D721Med (cell line): Measurements from ENCODE around the gene PIGH.

ENCODE experiments used
- DNase-seq: peaks from one replicate; pipeline ENCODE4 v3.0.0; 2011; ENCODE audit warnings: low spot score; ENCODE audit not compliant: insufficient read length
- FAIRE-seq: peaks from 2 replicates; lab custom pipeline; 2011; peaks lifted over from hg19 to GRCh38; lab: Jason Lieb, UNC
- TF ChIP-seq, protein P1 (sequence below): IDR thresholded peaks from 2 replicates; pipeline ENCODE4 v1.5.1; 2012; ENCODE audit warnings: mild to moderate bottlenecking, control low read depth; ENCODE audit not compliant: insufficient read depth; ENCODE audit errors: missing control alignments

PIGH gene

DNA sequence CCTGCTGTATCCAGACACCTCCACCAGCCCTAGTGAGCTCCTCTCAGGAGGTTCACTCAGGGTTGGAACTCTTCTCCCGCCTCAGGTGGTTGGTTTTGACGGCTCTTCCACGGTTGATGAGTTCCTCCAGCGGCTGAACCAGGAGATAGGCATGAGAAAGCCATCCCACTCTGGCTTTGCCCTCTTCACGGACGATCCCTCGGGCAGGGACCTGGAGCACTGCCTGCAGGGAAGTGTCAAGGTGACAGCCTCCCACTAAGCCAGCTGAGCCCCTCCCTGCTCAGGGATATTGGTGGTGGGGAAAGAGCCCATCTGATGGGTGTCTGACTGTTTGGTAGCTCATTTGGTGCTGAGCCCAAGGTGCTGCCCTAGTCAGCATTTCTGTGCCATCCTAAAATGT lies 20.4 kb downstream of the PIGH start:
- TF ChIP-seq, protein P1, sequence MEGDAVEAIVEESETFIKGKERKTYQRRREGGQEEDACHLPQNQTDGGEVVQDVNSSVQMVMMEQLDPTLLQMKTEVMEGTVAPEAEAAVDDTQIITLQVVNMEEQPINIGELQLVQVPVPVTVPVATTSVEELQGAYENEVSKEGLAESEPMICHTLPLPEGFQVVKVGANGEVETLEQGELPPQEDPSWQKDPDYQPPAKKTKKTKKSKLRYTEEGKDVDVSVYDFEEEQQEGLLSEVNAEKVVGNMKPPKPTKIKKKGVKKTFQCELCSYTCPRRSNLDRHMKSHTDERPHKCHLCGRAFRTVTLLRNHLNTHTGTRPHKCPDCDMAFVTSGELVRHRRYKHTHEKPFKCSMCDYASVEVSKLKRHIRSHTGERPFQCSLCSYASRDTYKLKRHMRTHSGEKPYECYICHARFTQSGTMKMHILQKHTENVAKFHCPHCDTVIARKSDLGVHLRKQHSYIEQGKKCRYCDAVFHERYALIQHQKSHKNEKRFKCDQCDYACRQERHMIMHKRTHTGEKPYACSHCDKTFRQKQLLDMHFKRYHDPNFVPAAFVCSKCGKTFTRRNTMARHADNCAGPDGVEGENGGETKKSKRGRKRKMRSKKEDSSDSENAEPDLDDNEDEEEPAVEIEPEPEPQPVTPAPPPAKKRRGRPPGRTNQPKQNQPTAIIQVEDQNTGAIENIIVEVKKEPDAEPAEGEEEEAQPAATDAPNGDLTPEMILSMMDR, result no peak
- FAIRE-seq, result no peak
- DNase-seq, result no peak

DNA sequence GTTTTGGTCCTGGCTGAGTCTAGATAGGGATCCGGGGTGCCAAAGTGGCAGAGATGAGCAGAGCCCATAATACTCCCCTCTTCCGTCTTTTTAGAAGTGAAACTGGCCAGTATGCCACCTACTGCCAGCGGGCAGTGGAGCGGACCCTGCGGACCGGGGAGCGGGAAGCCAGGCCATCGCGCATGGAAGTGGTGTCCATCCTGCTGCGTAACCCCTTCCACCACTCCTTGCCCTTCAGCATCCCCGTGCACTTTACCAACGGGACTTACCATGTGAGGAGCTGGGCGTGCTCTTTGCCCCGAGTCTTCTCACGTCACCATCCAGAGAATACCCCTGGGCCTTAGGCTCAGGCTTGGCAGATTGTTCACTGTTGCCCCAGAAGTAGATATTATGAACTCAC lies 21.0 kb downstream of the PIGH start:
- DNase-seq (no peak), FAIRE-seq (no peak)
- TF ChIP-seq, protein P1, result no peak

DNA sequence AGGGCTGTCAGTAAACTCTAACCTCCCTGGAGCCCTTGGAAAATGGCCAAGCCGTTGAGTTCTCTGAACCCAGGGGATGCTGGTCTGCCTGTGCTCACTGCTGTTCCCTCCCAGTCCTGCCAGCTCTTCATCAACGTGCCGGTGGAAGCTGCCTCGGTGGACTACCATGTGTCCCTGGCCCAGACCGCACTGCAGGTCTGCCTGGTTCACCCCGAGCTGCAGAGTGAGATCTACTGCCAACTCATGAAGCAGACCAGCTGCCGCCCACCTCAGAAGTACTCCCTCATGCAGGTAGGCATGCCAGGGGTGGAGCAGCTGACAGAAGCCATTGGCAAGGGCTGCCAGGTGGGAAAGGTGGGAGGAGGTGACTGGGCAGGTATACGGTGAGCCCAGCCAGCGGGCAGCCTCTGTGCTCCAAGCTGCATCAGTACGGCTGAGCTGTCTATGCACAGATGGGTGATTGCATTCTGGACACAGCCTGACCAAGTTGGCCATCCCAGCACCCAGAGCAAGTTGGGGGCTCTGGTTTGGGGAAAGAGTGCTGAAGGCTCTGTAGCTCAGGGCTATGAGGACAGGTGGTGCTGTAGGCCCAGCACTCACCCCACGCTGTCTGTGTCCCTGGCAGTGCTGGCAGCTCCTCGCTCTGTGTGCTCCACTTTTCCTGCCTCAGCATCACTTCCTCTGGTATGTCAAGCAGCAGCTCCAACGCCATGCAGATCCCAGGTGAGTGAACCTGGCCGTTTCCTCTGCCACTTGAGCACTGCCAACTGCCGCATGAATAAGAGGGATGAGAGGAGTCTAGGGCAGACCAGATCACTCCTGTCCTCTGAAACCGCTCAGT lies 21.9 kb downstream of the PIGH start:
- no peak for DNase-seq
- TF ChIP-seq, protein P1, result no peak
- FAIRE-seq, result no peak

DNA sequence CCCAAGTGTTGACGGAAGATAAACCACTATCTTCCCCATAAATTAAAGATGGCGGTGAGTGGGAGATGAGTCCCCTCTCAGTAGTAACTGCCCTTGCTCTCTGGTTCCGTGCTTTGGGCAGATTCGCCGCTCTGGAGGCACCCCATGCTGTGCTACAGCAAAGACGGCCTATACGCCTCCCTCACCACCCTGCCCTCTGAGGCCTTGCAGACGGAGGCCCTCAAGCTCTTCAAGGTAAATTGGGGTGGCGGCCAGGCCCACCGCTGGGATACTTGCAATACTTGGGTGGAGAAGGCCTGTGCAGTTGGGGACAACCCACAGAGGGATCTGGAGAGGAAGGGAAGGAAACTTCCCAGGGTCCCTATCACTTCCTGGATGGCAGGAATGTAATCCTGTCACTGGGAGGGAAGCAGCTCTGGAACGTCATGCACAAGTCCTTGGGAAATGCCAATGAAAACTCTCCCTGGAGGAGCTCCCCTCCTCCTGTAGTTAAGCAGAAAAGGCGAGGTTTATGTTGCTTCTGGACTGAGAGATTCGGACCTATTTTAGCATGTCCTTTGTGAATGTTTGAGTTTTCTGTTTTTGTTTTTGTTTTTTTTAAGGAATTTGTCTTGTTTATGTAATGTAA lies 22.8 kb downstream of the PIGH start:
- DNase-seq, result no peak
- TF ChIP-seq, protein P1, result no peak
- FAIRE-seq, result no peak

DNA sequence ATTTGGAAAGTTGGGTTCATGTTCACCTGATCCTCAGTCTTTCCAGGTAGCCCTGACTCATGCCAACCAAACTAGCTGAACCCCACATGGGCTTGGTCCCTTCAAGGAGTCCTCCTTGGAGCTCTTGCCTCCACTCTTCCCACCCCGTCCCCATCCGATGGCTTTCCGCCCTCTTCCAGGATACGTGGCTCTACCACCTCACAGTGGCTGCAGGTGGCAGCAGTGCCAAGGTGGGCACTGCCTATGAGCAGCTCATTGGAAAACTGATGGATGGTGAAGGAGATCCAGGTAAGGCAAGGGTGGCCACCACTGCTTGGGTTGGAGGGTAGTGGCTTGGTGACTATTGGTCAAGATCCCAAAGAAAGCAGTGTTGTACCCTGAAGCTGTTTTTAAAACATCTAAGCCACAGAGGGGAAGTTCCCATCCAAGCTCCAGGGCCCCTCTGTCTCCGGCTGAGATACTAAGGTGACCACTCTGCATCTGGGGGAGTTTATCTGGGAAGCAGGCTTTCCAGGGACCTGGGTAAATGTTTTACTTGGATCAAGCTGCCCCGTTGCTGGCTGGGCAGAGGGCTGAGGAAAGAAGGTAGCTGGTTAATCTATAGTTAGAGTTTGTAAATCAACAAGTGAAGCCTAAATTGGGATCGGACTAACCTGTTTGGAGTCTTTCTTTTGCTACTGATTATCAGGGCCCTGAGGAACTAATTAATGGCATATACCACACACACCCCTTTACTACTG lies 23.7 kb downstream of the PIGH start:
- DNase-seq (no peak), FAIRE-seq (no peak)
- TF ChIP-seq, protein P1, result no peak

DNA sequence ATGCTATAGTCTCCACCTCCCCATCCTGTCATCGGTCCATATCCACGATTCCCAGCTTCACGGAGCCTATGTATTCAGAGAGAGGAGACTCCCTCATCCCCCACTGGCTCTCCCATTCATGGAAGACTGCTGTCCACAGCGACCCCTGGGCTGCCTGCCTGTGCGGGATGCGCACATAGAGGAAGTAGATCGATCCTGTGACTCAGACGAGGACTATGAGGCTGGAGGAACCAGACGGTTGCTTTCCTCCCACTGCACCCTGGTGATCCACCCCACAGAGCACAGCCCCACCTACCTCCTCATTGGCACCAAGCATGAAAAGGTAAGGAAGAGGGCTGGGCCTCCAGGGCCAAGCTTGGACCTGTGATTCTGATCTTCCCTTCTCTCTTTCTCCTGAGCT lies 24.4 kb downstream of the PIGH start:
- DNase-seq (no peak), FAIRE-seq (no peak)
- TF ChIP-seq, protein P1, result no peak
